ENCODE results near the gene ARMC6.

Gene ARMC6

GRCh38 chr19:18990128-18990708 lies 43.2 kb upstream of the ARMC6 start:
- TF ChIP-seq, protein P1, sequence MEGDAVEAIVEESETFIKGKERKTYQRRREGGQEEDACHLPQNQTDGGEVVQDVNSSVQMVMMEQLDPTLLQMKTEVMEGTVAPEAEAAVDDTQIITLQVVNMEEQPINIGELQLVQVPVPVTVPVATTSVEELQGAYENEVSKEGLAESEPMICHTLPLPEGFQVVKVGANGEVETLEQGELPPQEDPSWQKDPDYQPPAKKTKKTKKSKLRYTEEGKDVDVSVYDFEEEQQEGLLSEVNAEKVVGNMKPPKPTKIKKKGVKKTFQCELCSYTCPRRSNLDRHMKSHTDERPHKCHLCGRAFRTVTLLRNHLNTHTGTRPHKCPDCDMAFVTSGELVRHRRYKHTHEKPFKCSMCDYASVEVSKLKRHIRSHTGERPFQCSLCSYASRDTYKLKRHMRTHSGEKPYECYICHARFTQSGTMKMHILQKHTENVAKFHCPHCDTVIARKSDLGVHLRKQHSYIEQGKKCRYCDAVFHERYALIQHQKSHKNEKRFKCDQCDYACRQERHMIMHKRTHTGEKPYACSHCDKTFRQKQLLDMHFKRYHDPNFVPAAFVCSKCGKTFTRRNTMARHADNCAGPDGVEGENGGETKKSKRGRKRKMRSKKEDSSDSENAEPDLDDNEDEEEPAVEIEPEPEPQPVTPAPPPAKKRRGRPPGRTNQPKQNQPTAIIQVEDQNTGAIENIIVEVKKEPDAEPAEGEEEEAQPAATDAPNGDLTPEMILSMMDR (IDR thresholded peaks at IDR 0.05; ENCODE audit: poor library complexity, severe bottlenecking): no peak
- ATAC-seq (ENCODE audit: low read depth): peak; percentile 14; the same call in 2 of the 3 replicates
- Histone ChIP-seq H3K27ac (ENCODE audit: poor library complexity, severe bottlenecking) (no peak overlapping the region), H3K27me3 (ENCODE audit: insufficient read depth, poor library complexity, severe bottlenecking) (no peaks in the 10 kb centered on the region), H3K9me3 (ENCODE audit: severe bottlenecking) (no peaks in the 10 kb centered on the region), H3K4me3 (ENCODE audit: severe bottlenecking) (no peak overlapping the region), H3K4me1 (ENCODE audit: insufficient read depth, poor library complexity, severe bottlenecking) (no peaks in the 10 kb centered on the region), H3K36me3 (ENCODE audit: low read depth) (peaks cover 29% of the 10 kb centered on the region)
- no peak for DNase-seq (ENCODE audit: low spot score)

DNA sequence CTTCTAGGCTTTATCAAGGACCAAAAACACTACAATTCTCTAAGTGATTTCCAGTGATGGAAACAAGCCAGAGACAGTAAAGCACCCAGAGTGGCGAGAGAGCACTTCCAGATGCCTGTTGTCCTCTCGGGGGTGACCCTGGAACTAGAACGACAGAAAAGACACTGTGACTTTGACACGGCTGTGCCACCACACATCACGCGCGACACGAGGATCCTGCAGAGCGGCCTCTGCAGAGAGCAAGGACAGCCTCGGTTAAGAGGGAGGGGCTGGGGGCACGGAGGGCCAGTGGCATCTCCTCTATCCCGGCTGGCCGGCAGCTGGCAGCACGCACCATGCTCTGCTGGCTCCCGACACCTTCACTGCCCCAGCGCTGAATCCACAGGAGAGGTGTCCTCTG lies 42.4 kb upstream of the ARMC6 start:
- ATAC-seq (ENCODE audit: low read depth) (no peak), DNase-seq (ENCODE audit: low spot score) (no peak)
- Histone ChIP-seq H3K27ac (ENCODE audit: poor library complexity, severe bottlenecking) (no peak overlapping the region), H3K9me3 (ENCODE audit: severe bottlenecking) (no peaks in the 10 kb centered on the region), H3K4me3 (ENCODE audit: severe bottlenecking) (no peak overlapping the region), H3K4me1 (ENCODE audit: insufficient read depth, poor library complexity, severe bottlenecking) (no peaks in the 10 kb centered on the region), H3K27me3 (ENCODE audit: insufficient read depth, poor library complexity, severe bottlenecking) (no peaks in the 10 kb centered on the region), H3K36me3 (ENCODE audit: low read depth) (peaks cover 37% of the 10 kb centered on the region)
- TF ChIP-seq, protein P1 (IDR thresholded peaks at IDR 0.05; ENCODE audit: poor library complexity, severe bottlenecking): no peak

- Histone ChIP-seq H3K36me3 (ENCODE audit: low read depth) (peaks cover 41% of the 10 kb centered on the region), H3K27me3 (ENCODE audit: insufficient read depth, poor library complexity, severe bottlenecking) (no peaks in the 10 kb centered on the region), H3K9me3 (ENCODE audit: severe bottlenecking) (no peaks in the 10 kb centered on the region), H3K4me3 (ENCODE audit: severe bottlenecking) (no peak overlapping the region), H3K27ac (ENCODE audit: poor library complexity, severe bottlenecking) (no peak overlapping the region), H3K4me1 (ENCODE audit: insufficient read depth, poor library complexity, severe bottlenecking) (no peaks in the 10 kb centered on the region)
- ATAC-seq (ENCODE audit: low read depth): no peak
- DNase-seq (ENCODE audit: low spot score): no peak
- TF ChIP-seq, protein P1 (IDR thresholded peaks at IDR 0.05; ENCODE audit: poor library complexity, severe bottlenecking): no peak
Observed at GRCh38 chr19:18991468-18991867, 41.9 kb upstream of the ARMC6 start.

DNA sequence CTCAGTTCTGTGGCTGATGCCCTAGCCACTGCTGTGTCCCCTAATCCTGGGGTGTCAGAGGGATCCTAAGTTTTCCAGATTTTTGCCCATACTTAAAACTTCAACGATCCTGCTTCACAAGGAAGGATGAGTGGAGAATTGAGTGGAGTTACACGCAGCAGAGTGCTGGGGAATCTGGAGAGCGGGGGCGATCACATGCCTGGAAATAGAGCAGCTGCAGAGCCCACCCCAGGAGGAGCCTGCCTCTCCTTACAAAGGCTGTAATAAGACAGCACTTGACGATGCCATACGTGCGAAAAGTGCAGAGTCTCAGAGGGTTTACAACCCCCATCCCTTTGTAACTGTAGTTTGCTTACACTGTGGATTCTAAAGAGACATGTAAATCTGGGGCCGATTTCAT lies 40.7 kb upstream of the ARMC6 start:
- no peak for DNase-seq (ENCODE audit: low spot score)
- Histone ChIP-seq H3K9me3 (ENCODE audit: severe bottlenecking) (no peaks in the 10 kb centered on the region), H3K27me3 (ENCODE audit: insufficient read depth, poor library complexity, severe bottlenecking) (no peaks in the 10 kb centered on the region), H3K4me3 (ENCODE audit: severe bottlenecking) (no peak overlapping the region), H3K27ac (ENCODE audit: poor library complexity, severe bottlenecking) (no peak overlapping the region), H3K36me3 (ENCODE audit: low read depth) (peaks cover 48% of the 10 kb centered on the region), H3K4me1 (ENCODE audit: insufficient read depth, poor library complexity, severe bottlenecking) (no peaks in the 10 kb centered on the region)
- ATAC-seq (ENCODE audit: low read depth): no peak
- TF ChIP-seq, protein P1 (IDR thresholded peaks at IDR 0.05; ENCODE audit: poor library complexity, severe bottlenecking): no peak

DNA sequence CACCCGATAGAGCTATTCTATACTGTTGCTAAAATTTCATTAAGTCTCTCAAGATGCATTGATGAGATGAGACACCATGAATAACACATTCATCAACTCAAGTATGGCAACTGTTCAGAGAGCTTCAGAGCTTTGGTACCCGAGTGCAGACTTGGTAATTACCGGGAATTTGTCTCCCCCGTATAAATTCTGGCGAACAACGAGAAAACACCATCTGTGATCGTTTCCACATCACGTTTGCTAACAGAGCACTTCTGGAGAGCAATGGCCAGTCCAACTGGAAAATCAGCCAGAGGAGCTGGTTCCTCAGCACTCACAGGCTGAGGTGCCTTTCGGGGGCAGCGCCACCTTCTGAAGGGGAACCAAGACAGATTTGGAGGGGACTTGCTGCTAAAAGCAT lies 40.3 kb upstream of the ARMC6 start:
- DNase-seq (ENCODE audit: low spot score) (no peak), ATAC-seq (ENCODE audit: low read depth) (no peak)
- H3K4me3 ChIP-seq (ENCODE audit: severe bottlenecking): no peak overlapping the region
- no peak overlapping the region for H3K27ac ChIP-seq (ENCODE audit: poor library complexity, severe bottlenecking)
- no peaks in the 10 kb centered on the region for H3K27me3 ChIP-seq (ENCODE audit: insufficient read depth, poor library complexity, severe bottlenecking)
- H3K4me1 ChIP-seq (ENCODE audit: insufficient read depth, poor library complexity, severe bottlenecking): no peaks in the 10 kb centered on the region
- no peaks in the 10 kb centered on the region for H3K9me3 ChIP-seq (ENCODE audit: severe bottlenecking)
- TF ChIP-seq, protein P1 (IDR thresholded peaks at IDR 0.05; ENCODE audit: poor library complexity, severe bottlenecking): no peak
- H3K36me3 ChIP-seq (ENCODE audit: low read depth): peaks cover 48% of the 10 kb centered on the region

Data from RWPE2 (cell line).